Measurements from ENCODE around the gene GAR1.
"Not testable (repeated sequence)": the region's sequence is repeated elsewhere in the genome, so short reads cannot be mapped to it uniquely, and the experiment has no call there.

GAR1 gene

DNA sequence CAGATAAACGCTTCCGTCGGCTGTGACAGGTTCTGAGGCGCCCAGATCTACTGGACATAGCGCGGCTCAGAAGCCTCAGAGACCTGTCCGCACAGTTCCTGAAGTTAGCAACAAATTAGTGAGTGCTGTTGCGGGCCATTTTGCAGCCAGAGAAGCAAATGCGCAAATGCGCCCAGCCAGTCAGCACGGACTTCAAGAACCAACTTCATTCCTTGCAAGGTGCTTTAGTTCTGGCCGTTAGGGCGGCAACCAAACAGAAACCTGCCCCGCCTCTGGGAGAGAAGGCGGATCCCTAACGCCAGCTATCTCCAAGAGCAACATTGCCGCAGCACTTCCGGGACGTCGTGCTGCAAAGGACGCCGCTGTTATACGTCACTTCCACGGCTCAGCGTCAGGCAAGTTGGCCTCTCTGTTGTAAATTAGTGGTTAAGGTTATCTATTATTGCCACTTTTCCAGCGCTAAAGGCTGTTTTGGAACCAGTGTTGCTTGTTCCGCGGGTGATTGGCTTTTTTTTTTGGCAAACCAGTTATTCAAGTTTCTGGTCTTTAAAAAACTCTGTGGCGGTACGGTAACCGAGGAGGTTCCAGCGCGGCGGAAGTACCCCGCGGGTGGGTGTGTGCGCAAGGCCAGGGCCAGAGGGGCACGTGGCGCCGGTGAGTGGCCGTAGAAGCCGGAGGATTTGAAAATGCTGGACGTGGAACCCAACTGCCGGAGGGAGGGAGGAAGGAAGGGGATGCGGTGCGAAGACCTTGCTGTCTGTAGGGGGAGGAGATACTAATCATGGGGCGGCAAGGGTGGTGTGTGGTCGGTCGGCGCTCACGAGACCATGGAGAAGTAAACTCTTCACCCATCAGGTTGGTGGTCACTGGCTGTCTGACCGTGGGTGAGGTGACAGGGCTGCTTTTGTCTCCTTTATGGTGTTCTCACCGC lies at the start of gene GAR1:
Gene GAR1 (plus strand): TSS at position 612 of the 931 bp plus-strand sequence. CDS start 403 bp downstream, outside the sequence.
- peak; percentile 79 to 83 (median 80) for DNase-seq (ENCODE audit: low read depth in 3 of 3)

DNA sequence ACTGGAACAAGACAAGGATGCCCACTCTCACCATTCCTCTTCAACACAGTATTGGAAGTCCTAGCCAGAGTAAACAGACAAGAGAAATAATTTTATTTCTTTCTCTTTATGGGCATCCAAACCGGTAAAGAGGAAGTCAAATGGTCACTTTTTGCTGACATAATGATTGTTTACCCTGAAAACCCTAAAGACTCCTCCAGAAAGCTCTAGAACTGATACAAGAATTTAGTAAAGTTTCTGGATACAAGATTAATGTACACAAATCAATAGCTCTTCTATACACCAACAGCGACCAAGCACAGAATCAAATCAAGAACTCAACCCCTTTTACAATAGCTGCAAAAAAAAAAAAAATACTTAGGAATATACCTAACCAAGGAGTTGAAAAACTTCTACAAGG lies 33.5 kb upstream of the GAR1 start:
- not testable (repeated sequence) for DNase-seq (ENCODE audit: low read depth in 3 of 3)

DNA sequence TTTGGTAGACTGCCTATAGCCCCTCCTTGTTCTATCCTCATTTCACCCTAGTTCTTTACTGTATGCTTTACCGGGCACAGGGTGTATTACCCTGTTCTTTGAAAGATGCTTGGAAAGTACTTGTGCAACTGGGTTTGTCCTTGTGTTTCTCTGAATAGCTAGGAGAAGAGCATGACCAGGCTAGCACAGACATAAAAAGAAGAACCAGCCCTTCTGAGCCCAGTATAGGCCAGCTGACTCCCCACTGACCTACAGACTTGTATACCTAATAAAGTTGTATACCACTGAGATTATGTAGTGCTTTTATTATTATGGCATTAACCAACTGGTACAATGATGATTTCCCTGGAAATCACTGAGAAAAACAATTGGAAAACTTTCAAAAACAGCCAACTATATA lies 28.7 kb upstream of the GAR1 start:
- DNase-seq (ENCODE audit: low read depth in 3 of 3), result no peak

DNA sequence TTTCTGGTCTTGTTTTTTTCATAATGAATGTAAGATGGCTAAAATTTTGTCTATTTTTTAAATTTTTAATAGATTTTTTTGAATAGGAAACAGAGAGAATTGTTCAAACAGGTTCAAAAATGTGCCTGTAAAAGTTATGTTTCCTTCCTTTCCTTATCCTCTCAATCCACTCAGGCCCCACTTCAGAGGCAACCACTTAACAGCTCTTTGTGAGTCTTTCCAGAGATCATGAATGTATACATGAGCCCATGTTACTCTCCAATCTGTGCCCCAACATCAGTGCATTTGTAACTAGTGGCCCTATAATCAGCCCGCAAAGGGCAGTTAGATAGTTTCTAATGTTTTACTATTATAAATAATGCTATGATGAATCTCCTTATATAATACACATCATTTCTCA lies 27.8 kb upstream of the GAR1 start:
- DNase-seq (ENCODE audit: low read depth in 3 of 3), result no peak

DNA sequence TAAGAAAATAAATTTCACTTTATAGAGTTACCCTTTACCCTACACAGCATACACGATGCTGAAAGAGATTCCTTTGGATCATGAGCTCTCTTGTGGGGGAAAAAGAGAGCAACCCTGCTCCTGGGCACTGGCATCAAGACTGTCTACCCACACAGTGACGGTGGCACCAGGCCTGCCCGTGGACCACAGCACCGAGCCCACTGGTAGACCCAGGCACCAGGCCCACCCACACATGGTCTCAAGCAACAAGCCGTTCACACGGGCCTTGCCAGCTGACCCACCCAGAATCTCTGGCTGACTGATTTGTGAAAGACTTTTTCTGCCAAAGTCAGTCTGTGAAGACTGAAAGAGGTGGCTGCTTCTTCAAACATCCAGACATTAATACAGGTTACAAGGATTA lies 20.5 kb upstream of the GAR1 start:
- no peak for DNase-seq (ENCODE audit: low read depth in 3 of 3)

DNA sequence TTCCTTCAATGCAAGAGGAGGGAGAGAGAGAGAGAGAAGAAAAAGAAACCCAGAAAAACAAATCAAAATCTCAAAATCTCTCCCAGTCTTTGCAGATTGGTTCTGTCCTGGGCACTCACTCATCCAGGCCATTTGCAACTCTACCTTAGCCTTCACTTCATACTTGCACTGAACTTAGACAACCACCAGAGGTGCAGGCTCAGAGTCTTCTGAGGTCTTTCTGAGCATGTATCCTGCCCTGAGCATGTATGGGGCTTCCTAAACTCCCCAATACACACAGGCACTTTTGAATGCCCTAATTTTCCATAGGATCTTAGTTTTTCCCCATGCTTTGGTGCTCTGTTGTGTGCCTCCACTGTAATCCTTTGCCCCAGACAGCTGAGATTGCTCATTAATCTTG lies 16.7 kb upstream of the GAR1 start:
- no peak for DNase-seq (ENCODE audit: low read depth in 3 of 3)

DNA sequence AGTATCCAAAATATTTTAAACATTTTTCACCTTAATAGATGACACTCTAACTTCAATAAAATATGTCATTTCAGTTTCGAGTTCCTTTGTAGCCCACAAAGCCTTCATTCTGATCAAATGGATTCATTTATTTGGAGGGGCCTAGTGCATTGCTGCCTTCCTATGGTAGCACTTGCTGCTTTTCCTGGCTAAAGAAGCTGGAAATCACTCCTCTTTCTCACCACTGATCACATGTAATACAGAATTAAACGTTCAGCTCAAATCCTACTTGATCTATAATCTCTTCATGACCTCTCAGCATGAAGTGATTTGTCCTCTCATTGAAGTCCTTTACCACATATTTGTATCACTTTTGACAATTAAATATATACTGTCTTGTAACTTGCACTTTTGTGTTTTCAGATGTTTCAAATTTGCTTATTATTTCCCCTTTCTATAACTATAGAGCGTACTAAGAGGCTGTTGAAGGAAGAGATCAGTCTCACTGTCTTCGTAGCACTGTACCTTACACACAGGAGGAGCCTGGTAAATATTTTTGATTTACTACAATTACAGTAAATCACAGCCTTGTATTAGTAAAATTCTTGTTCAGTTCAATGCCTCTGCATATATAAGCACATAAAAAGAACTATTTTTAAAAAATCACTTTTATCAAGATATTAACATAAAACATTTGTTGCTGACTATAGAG lies 14.3 kb upstream of the GAR1 start:
- no peak for DNase-seq (ENCODE audit: low read depth in 3 of 3)

DNA sequence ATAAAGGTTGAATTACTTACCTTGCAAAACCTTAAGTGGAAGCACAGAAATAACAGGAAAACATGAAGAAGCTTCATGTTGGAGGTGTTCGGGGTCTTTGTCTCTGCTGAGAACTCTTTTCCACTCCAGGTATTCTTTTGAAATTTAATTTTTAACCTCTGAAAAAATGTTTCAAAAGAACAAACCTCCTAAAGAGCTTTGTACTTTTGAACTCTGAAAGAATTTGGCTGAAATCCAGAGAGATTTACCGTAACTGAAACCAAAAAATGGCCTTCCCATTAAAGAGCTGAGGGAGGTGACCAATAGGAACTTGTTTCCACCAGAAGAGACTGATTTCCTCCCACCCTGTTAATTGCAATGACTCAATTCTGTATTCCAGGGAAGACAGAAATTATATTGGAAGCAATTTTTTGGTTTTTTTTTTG lies 13.7 kb upstream of the GAR1 start, which contains the start of gene CFI:
Gene CFI (minus strand): TSS at position 105 of the 425 bp plus-strand sequence. CDS start 28 bp downstream, at position 77.
- no peak for DNase-seq (ENCODE audit: low read depth in 3 of 3)

DNA sequence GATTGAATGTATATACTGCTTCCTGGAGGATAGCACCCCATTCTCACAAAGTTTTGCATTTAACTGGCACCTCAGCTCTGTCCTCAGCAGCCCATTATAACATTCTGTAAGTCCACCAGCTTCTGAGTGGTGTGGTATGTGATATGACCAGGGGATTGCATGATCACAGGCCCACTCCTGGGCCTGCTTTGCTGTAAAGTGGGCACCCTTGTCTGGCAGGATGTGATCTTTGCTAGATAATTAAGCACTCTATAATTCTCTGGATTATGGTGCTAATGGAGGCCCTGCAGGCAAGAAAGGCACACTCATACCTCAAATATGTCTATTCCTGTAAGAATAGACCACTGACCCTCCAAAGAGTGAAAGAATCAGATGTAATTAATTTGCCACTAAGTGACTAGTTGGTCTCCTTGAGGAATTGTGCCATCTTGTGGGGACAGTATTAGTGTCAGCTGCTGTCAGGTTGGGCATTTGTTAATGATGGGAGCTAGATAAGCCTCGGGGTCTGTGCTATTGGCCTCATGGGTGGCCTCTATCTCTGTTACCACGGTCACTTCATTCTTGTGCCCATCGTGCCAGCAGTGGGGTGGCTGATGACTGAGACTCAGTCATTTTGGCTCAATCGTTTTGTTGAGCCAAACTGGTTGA lies 11.5 kb upstream of the GAR1 start:
- no peak for DNase-seq (ENCODE audit: low read depth in 3 of 3)

DNA sequence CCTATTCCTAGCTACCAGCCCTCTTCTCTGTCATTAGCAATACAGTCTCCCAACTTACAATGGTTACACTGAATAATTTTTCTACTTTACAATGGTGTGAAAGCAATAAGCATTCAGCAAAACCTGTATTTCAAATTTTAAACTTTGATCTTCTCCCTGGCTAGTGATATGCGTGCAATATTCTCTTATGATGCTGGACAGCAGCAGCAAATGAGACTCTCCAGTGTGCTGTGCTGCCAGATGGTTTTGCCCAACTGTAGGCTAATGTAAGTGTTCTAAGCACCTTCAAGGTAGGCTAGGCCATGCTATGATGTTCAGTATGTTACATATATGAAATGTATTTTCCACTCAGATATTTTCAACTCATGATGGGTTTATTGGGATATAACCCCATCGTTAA lies 5.9 kb upstream of the GAR1 start:
- no peak for DNase-seq (ENCODE audit: low read depth in 3 of 3)

DNA sequence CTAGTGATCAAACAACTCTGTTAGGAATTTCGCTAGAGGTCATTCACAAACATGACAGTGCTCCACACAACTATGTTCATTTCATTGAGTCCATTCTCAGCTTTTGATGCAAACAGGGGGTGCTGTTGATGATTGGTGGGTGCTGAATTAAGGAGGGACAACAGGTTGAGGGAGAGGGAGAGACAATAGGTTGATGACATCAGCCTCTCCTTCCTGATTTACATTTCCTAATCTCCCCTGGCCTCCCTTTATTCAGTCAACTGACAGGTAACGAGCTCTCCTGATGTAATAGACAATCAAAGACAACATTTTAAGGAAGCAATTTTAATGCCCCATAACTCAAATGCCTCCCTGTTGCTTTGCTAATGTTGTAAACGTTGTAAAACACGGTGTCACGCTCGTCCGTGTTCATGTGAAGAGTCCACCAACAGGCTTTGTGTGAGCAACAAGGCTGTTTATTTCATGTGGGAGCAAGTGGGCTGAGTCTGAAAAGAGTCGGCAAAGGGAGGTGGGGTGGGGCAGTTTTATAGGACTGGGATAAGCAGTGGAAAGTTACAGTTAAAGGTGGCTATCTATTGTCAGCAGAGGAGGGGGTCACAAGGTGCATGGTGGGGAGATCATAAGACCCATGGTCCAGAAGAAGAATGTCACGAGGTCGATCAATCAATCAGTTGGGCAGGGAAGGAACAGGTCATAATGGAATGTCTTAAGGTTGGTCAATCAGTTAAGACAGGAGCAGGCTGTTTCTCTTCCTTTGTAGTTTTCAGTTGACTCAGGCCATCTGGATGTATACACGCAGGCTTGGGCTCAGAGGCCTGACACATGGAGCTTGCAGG lies 4.8 kb upstream of the GAR1 start:
- DNase-seq (ENCODE audit: low read depth in 3 of 3), result no peak

DNA sequence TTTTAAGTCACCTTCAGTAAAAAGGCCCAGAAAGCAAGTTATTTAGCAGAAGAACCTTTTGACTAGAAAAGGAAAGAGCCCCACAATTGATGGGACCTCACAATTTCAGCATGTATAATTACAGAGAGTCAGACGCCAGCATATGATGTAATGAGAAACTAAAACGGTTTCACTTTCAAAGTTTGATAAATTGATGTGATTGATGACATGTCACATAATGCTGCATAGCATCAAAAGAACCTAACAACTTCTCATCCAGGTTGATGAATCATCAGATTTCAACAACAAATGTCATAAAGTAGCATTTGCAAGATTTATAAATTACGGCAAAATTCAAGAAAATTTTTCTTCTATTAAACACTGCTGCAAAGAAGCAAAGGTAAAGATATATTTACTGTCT lies 3.9 kb upstream of the GAR1 start:
- DNase-seq (ENCODE audit: low read depth in 3 of 3), result no peak

DNA sequence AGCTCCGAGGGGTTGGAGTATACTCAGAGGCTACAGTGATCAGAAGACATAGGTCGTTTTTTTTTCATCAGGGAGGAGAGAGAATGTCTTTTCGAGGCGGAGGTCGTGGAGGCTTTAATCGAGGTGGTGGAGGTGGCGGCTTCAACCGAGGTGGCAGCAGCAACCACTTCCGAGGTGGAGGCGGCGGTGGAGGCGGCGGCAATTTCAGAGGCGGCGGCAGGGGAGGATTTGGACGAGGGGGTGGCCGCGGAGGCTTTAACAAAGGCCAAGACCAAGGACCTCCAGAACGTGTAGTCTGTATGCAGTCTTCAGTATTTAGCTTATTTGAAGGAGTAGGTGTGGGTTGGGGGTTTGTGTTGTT lies 500 bp downstream of the GAR1 start:
- DNase-seq (ENCODE audit: low read depth in 3 of 3), result peak in 2 of 3 donors; percentile 1 to 25

DNA sequence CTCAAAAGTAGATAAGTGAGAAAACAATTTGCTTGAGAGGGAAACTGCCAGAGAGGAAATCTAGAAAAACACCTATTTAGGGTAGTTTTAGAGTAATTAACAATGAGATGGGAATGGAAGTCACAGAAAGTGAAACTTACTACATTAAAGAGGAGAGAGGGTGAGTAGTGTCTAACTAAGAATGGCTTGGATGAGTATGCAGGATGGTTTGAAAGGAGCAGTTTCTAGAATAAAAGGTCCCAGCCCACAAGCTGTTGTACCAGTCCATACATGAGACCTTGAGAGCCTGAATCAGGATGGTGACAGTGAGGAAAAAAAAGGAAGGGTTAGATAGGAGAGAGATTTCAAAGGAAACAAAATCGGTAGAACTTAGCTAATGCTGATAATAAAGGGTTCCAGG lies 1.3 kb downstream of the GAR1 start:
- no peak for DNase-seq (ENCODE audit: low read depth in 3 of 3)

DNA sequence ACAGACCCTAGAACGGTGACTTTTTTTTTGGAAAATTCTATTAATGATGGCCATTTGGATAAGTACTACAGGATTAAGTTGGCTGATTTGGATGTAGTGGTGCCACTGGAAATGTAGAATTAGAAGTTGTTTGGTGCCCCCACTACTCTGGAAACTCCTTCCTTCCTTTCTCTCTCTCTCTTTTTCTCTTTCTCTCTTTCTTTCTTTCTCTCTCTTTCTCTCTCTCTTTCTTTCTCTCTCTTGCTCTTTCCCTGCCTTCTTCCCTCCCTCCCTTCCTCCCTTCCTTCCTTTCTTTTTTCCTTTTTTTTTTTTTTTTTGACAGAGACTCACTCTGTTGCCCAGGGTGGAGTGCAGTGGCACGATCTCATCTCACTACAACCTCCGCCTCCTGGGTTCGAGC lies 2.7 kb downstream of the GAR1 start:
- no peak for DNase-seq (ENCODE audit: low read depth in 3 of 3)

DNA sequence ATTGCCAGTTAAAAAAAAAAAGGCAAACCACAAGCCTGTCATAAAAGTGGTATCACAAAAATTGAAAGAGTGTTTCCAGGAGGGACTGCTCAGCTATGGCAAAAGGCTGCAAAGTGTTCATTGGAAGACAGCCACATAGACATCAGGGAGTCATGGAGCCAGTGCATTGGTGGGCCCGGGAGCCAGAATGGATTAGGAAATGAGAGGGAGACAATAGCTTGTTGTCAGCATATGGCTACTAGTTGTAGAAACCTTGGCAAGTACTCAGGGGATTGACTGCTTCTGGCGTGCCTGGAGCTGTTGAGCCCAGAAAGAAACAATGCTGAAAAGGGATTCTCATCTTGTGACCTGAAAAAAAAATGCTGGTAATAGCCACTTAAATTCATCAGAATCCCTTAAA lies 5.0 kb downstream of the GAR1 start:
- no peak for DNase-seq (ENCODE audit: low read depth in 3 of 3)

DNA sequence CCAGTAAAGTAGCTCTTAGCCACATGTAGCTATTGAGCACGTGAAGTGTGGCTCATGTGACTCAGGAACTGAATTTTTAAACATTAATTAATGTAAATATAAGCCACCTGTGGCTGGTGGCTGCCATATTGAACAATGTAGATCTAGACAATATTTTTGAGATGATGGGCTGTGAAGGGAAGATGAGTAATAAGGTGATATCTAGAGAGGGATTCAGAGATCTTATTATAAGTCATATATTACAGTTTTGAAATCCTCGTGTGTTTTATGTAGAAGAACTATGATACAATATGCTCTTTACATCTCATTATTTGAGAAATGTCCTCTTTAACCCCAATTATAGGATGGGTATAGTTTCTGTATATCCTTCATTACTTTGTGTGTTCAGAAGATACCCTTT lies 5.6 kb downstream of the GAR1 start:
- no peak for DNase-seq (ENCODE audit: low read depth in 3 of 3)

DNA sequence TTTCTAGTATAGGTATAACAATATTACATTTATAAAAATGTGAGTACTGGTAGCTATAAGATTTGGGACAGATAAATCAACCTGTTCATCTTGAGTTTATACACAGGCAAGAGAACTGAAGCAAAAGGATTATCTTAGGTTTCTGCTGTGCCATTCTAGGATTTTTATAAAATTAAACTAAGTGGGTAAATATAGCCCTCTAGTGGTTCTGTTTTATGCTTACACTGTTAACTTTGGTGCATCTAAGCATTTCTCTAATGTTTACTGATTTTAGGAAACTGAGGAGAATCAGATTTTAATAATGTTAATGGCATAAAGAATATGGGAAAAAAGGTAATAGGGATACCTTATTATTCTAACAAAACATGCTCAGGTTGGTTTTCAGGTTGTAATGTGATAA lies 11.2 kb downstream of the GAR1 start:
- no peak for DNase-seq (ENCODE audit: low read depth in 3 of 3)

DNA sequence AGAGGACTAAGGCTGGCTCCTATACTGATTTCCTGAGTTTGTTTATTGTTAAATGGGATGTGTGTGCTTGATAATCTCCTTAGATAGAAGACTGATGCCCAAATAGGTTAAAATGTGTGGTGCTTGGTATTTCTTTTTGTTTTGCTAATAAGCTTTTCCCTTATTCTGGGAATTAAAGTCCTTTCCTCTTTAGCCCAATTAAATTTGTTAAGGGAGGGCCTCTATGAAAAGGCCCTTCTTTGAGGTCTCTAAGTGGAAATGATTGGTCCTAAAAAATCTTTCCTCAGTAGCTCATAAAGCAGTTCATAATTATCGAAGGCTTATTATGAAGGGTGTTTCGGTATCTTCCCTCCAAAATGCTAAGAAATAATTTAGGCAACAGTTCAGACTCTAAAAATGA lies 12.1 kb downstream of the GAR1 start, which contains the start of gene RRH:
Gene RRH (plus strand): TSS at position 301 of the 400 bp plus-strand sequence. CDS start 56 bp downstream, at position 357.
- DNase-seq (ENCODE audit: low read depth in 3 of 3), result no peak

DNA sequence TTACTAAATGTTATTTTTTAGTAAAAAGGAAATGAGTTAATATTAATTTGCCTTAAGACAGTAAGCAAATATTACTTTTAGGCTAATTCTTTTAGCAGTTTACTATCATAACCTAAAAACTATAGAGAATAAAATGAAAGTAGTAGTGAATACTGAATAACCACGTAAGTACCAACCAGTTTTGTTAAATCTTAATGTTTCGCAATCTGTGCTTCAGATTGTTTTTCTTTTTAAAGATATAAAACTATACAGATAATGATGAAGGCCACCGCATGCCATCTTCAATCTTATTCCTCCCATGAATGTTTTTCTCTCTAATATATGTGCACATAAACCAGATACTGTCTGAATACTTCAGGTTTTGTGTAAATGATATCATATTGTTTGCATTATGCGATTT lies 18.2 kb downstream of the GAR1 start:
- no peak for DNase-seq (ENCODE audit: low read depth in 3 of 3)

DNA sequence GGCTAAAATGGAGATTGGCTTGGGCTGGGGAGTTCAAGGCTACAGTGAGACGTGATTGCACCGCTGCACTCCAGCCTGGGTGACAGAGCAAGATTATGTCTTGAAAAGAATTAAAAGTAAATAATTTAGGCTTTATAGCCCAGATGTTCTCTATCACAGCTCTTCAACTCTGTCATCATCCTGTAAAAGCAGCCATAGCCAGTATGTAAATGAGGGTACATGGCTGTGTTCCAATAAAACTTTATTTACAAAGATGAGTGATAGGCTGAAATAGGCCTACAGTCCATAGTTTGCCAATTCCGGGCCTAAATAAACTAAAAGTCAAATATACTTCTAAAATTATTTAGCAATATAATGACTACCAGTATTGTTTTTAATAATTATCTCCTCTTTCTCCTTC lies 21.4 kb downstream of the GAR1 start:
- no peak for DNase-seq (ENCODE audit: low read depth in 3 of 3)

Data from stimulated activated CD4-positive, alpha-beta T cell treated with anti-CD3 and anti-CD28 coated beads, TNF-alpha, amount 100 ng/mL, for 48 hours (primary cell).